ENCODE measurements around the gene GYPC.
"Not testable (repeated sequence)": the region's sequence is repeated elsewhere in the genome, so short reads cannot be mapped to it uniquely, and the experiment has no call there.

The GYPC gene

DNA sequence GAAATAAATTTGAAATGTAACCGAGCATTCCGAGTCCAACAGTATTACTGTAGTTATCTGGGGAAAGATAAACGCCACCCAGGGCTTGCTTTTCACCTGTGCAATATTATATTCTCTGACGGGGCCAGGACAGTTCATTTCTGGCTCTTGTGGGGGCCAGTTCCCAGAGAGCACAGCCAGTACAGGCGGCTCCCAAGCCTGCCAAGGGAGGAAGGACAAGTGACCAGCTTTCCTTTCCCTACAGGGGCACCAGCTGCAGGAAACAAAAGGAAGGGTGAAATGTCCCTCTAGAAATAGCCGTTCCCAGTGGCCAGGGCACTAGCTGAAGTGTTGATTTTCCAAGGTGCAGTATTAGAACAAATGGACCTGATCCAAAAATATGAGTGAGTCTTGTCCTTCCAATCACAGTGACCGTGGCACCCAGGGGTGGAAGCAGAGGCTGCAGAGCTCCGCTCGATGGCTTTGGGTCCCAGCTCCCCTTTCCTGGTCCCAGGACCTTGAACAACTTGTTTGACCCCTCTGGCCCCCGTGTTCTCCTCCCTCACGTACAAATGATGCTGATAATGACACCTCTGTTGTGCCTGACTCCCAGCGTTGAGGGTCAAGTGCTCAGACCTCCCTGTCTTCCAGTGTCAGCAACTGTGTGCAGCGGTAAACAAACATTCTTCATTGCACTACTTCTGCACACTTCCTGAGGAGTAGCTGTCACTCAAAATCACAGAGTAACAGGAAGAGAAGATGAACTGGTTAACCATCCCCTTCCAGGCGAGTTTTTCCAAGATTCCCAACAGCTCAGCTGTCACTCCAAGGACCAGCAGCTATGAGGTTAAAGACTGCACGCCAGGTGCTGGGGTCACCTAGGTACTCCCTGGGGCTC, 40.9 kb downstream of the GYPC start:
- in situ Hi-C loops (cut with MboI; ENCODE audit: low sequenced_read_pairs) = no loop called here

DNA sequence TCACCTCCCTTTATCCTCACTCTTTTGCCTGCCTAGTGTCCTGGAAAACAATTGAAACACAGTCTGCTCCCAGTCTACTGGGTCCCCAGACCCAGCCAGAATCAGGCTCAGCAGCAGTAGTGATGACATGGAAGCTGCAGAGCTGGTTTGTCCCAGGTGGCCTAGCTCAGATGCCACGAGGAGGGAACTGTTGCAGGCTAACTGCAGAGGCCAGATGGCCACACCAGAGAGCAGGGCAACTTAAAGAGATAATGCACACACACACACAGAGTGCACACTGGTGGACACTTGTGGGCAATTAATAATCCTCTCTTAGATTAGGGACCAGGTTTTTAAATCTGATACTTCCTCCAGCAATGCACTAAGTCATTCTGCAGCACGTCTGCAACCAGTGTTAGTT, 42.4 kb downstream of the GYPC start:
- in situ Hi-C loops (cut with MboI; ENCODE audit: low sequenced_read_pairs) = no loop called here

DNA sequence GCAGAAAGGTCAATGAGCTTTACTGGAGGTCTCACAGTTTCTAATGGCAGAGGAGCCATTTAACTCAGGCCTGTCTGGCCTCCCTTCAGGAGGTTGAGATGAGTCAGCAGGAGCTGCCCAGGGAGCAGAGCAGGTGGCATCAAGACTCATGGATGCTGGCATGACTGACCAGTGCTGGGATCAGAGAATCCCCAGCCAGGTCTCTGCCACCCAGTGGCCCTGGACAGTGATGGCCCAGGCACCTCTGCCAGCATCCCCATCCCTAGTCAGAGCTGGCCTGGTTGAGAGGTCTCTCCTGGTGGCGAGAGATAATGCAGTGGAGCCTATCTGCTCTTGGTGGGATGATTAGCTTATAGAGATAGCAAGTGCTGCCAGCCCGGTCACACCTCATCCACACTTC, 43.1 kb downstream of the GYPC start:
- in situ Hi-C loops (cut with MboI; ENCODE audit: low sequenced_read_pairs) = no loop called here

DNA sequence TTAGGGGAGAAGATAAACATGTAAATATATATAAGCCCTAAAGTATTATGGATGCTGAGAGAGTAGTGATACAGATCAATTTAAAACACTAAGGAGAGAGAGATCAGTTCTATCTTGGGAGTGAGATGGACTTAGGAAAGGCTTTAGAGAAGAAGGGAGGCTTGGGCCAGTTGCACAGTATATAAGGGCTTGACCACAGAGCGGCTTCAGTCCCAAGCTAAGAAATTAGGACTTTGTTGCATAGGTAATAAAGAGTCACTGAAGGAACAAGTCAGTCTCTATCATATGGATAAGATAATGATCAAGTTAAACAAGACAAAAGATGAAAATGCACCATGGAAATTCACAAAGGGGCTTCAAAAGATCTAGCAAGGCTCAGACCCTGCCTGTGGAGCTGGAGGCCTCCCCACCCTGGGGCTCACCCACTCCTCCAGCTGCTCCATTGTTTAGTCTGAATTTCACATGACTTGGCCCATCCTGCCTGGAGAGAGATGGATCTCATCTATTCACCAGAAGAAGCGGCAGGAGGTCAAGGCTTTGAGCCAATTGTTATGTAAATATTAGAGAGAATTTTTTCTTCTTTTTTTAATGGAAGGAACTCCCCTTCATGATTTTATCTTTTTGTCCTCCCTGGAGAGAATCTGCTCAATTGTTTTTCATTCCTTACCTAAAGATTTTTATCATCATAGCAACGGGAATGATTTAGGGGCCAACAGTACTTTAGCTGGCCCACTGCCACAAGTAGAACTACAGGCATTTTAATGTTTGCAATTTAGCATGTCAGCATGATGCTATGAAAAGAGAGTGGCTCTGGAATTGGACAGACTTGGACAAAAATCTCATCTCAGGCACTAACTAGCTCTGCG, 44.0 kb downstream of the GYPC start:
- in situ Hi-C loops (cut with MboI; ENCODE audit: low sequenced_read_pairs) = no loop called here

DNA sequence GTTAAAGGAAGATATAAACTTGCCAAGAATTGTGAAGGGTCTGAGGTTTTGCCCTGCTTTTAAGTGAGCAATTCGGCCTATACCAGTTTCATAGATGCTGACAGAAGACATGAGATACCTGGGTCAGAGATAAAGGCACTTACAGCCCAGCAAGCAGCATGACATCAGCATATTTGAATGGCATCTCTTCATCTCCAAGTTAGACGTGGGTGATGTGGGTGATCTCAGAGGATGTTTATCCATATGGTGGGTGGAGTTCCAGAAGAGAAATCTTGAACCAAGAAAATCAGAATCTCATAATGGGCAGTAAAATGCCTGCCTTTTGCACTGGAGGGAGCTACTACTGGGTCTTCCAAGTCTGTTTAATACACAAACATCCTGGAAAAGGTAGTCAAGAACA, 44.7 kb downstream of the GYPC start:
- in situ Hi-C loops (cut with MboI; ENCODE audit: low sequenced_read_pairs) = no loop called here

DNA sequence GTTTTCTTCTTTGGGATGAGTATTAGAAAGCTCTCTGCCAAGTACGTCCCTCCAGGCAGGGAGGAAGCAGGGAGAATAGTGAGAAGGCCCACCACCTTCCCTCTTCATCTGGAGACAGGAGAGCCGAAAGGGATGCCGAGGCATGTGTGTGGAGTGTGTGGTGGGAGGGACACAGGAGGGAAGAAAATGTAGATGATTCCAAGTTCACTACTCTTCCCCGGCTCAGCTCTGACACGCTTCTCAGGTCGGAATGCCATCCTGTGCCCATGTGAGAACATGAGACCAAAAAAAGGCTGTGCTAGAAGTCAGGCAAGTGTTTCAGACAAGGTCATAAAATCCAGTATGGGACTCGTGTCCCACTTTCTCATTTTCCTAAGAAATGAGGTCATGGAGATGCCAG, 47.4 kb downstream of the GYPC start:
- in situ Hi-C loops (cut with MboI; ENCODE audit: low sequenced_read_pairs) = no loop called here

DNA sequence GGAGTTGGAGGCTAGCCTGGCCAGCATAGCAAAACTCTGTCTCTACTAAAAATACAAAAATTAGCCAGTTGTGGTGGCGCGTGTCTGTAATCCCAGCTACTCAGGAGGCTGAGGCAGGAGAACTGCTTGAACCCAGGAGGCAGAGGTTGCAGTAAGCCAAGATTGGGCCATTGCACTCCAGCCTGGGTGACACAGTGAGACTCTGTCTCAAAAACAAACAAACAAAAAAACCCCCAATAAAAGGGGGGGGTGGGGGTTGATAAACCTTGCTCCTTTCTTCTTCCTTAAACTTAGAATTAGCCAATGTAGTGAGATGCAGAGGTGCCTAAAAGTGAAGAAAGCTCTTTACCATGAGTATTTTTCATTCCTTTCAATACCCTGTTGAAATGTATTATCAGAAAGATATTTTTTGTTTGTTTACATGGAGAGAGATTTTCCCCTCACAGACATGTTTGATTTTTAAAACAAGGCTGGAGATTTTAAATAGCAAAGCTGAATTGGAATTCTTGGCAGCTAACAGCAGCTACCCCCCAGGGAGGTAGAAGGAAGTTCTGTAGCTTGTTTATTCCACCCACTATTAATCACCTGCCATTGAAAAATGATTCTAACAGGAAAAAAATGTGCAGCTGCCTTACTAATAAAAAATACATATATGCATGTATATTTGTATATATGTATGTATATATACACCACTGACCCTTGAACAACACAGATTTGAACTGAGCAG, 48.6 kb downstream of the GYPC start:
- in situ Hi-C loops (cut with MboI; ENCODE audit: low sequenced_read_pairs) = no loop called here

- in situ Hi-C loops (cut with MboI; ENCODE audit: low sequenced_read_pairs) = no loop called here
Measured at GRCh38 chr2:126707191-126707590, 51.2 kb downstream of the GYPC start.

DNA sequence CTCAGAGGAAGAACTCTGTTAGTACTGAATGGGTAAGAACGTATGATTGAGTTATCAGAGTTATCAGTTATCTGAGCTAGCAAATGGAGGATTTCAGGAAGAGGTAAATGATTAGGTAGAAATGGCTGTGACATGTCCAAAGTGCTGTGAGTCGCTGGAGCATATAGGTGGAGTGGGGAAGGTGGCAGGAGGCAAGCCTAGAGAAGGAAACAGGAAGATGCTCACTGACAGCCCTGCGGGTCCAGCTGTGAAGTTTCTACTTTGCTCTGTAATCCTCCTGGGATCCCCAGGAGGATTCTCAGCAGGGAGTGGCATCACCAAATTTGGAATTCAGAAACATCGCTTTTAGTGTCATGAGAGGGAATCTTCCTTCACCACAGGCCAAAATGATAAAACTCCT, 52.0 kb downstream of the GYPC start:
- in situ Hi-C loops (cut with MboI; ENCODE audit: low sequenced_read_pairs) = no loop called here

DNA sequence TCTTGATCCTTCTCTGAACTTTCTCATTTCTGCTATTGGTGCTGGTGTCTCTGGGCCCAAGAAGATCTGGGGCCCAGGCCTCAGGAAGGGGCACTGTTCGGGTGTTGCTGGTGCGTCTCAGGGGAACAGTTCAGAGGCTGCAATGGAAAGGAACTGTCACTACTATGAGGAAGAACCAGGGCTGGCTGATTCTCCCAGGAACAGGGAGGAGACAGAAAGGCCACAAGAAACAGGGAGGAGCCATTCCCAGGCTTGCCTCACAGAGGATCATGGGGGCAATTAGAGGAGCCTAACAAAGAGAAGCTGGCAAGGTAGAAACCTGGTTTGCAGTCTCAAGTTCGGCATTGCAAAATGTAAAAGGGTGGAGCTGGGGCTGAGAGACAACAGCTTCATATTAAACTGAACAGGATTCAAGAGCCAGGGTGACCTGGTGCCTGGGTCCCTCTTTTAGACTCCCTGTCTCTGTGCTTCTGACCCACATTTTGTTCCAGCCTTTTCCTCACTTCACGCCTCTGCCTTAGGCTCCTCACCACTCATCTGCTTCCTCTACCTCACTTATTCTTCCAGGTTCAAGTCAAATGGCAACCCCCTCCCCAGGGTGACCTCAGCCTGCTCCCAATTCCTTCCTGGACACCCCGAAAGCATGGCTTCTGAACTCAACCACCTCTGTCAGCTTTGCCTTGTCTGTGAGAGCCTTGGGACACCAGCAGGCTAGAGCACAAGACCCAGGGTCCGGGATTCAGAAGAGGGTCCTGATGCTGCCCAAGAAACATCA, 58.4 kb downstream of the GYPC start:
- in situ Hi-C loops (cut with MboI; ENCODE audit: low sequenced_read_pairs) = no loop called here

DNA sequence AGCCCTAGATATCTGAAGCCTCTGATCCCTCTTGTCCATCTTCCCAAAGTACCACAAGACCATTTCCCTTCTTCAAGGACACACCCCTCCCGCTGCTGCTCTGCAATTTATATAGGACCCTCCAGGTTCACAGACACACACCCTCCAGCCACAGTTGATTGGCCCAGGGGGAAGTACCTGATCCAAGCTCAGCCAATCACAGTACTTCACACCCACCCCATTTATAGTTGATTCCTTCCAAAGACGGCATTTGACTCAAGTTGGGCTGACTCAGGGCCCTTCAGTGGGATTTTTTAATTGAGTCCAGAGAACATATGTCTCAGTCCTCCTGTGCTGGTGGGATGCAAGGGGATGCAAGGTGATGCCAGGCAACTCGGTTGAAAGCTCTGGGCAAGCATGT, 59.2 kb downstream of the GYPC start:
- in situ Hi-C loops (cut with MboI; ENCODE audit: low sequenced_read_pairs) = no loop called here

DNA sequence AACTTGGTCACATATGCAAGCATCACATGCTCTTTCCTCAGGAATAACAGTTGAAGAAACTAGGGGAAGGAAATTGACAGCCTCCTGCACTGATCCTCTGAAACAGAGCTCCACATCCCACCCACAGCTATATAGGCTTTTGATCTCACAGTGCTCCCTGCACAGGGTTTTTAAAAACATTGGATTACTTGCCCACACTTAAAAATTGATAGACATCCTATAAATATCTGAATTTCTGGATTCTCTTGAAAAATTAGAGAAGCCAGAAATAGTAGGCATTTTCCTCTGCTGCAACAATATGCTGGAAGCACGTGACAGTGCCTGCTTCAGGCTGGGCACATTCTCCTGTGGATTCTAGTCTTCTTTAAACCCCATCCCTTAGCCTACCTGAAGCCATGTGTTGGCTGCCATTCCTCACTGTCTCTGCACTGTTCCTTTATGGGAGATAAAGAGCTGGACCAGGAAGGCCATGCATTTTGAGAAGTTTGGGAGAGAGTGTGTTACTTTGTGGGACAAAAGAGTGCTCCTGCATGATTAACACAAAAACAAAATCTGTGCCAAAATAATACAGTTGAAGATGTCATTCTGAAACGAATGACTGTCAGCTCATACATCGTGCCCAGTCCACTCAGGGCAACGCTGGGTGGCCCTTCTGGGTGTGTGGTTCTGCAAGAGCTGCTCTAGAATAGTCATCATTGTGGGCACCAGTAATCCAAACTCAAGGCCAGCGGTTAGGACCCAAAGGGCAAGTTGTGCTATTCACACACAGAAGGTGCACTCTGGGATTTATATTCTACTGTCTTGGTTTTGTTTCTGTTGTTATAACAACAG, 59.8 kb downstream of the GYPC start:
- in situ Hi-C loops (cut with MboI; ENCODE audit: low sequenced_read_pairs) = no loop called here

DNA sequence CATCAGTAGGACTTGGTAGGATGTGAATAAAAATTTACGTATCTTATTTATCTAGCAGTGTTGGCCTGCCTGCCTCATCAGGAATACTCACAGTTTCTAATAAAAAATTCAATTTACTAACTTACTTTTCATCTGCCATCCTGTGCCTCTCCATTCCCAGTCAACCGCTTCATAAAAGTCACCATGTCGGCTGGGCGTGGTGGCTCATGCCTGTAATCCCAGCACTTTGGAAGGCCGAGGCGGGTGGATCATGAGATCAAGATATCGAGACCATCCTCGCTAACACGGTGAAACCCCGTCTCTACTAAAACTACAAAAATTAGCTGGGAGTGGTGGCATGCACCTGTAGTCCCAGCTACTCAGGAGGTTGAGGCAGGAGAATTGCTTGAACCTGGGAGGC, 61.3 kb downstream of the GYPC start:
- in situ Hi-C loops (cut with MboI; ENCODE audit: low sequenced_read_pairs) = not testable (repeated sequence)

- in situ Hi-C loops (cut with MboI; ENCODE audit: low sequenced_read_pairs) = no loop called here
Measured at GRCh38 chr2:126717928-126718327, 62.0 kb downstream of the GYPC start.

DNA sequence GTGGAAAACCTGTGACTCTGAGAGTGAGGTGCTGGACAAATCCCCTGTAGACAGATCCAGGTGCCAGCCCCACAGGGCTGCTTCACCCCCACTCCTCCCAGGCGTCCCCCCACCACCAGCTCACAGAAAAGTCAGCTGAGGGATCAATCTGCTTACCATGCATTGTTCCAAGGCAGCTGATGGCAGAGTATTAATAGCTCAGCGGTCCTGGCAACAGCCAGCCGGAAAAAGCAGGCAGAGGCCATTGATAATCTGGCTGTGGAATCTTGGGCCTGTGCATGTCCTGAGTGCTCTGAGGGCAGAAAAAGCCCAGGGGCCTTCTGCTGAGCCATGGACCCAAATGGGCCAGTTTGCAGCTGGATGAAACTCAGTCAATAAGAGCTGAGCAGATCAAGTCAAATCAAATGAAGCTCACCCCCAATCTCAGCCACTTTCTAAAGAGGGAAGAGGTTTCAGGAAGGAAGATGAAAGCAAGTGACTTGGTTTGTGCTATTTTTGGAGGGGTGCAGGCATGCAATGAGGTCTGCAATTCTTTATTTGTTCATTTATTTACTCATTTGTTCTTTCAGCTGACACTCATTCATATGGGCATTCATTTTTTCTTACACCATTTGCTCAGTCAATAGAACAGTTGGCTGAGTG, 63.4 kb downstream of the GYPC start:
- in situ Hi-C loops (cut with MboI; ENCODE audit: low sequenced_read_pairs) = no loop called here

- in situ Hi-C loops (cut with MboI; ENCODE audit: low sequenced_read_pairs) = no loop called here
Measured at GRCh38 chr2:126719833-126720351, 63.9 kb downstream of the GYPC start.

- in situ Hi-C loops (cut with MboI; ENCODE audit: low sequenced_read_pairs) = no loop called here
Measured at GRCh38 chr2:126720638-126721037, 64.7 kb downstream of the GYPC start.

DNA sequence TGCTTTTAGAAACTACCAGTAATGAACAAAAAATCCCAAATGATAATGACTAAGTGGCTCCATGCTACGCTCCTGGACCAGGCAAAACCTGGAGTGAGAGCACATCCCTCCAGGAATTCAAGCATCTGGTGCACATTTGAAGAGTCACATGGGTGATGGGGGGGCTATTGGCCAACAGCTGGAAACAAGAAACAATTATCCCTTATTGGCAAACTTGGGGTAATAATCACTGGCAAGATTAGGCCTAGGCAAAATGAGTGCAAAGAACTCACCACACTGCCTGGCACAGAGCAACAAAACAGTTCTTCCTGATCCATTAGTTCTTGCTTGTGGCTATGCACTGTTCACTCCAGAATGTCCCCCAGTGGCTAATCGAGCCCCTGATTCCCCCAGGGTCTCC, 66.1 kb downstream of the GYPC start:
- in situ Hi-C loops (cut with MboI; ENCODE audit: low sequenced_read_pairs) = no loop called here

GRCh38 chr2:126722546-126722945, 66.6 kb downstream of the GYPC start:
- in situ Hi-C loops (cut with MboI; ENCODE audit: low sequenced_read_pairs) = no loop called here
